Breast epithelium (tissue), 3 donors: ENCODE measurements around the gene FAM72D.
"Not testable (repeated sequence)": the region's sequence is repeated elsewhere in the genome, so short reads cannot be mapped to it uniquely, and the experiment has no call there.

Experiments used
- CTCF ChIP-seq, 3 donors: fragments of 450-650 bp; IDR thresholded peaks; one replicate each; pipeline ENCODE4 v1.5.1; 2016 to 2017; ENCODE audit warnings: antibody characterized with exemption in 3 of 3, mild to moderate bottlenecking in 3 of 3, moderate library complexity in 3 of 3
- POLR2A ChIP-seq: fragments of 450-650 bp; IDR thresholded peaks from one replicate; pipeline ENCODE4 v1.6.1; 2016; ENCODE audit warnings: antibody characterized with exemption, mild to moderate bottlenecking, moderate library complexity

DNA sequence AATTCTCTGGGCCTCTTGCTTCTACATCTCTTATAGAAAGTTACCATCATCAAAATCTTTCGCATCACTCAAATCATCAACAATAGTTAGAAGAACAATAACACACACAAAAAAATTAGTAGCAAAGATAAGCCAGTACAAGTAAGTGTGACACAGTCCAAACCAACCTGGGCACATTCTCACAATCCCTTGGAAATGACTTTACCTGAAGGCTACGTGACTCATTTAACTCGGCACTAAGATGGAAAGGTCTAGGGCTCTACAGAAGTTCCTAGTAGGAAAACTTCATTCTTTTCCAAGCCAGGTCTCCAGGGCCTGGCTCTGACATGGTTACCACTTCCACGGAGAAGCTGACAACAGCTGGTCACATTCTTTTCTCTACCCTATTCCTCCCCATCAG is 42.3 kb upstream of the FAM72D start:
- not testable (repeated sequence) for TF ChIP-seq CTCF (IDR thresholded peaks at IDR 0.05); POLR2A
